ENCODE results near the gene NOS1AP.

DNA sequence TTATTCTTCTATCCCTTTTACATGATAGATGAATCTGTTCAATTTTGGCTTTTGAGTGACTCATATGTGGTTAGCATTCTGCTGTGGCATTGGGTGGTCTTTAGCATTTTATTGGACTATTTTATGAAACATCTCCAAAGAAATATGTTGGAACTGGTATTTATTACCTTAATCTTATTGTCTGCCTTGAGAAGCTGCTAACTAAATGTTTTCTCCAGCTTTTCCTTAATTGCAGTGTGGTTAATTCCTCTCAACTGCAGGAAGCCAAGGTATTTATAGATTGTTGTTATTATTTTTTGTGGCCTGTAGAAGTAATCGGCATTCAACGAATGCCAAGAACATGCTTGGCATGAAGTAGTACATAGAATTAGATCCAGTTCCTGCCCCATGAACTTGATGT lies 64.1 kb downstream of the NOS1AP start:
- TF ChIP-seq CTCF (IDR thresholded peaks at IDR 0.05 in 2 of 3, conservative IDR thresholded peaks at IDR 0.05 in 1 of 3; ENCODE audit: borderline replicate concordance in 1 of 3, insufficient read depth in 1 of 3, low read depth in 2 of 3, low read length in 2 of 3) (no peak), EZH2 (IDR thresholded peaks at IDR 0.05) (no peak), POLR2AphosphoS5 (IDR thresholded peaks at IDR 0.05; ENCODE audit: low read depth, low read length) (no peak), SP1 (IDR thresholded peaks at IDR 0.05; ENCODE audit: low read depth) (no peak), SRF (IDR thresholded peaks at IDR 0.05; ENCODE audit: low read depth) (no peak), MAX (IDR thresholded peaks at IDR 0.05) (no peak), POLR2A (IDR thresholded peaks at IDR 0.05; ENCODE audit: borderline replicate concordance, extremely low read depth, insufficient read depth, insufficient read length) (no peak), REST (IDR thresholded peaks at IDR 0.05; ENCODE audit: low read depth) (no peak), YY1 (IDR thresholded peaks at IDR 0.05; ENCODE audit: extremely low read depth, insufficient replicate concordance, low read depth, low read length) (no peak), CEBPB (IDR thresholded peaks at IDR 0.05; ENCODE audit: low read depth) (no peak), ZFX (IDR thresholded peaks at IDR 0.05) (no peak), CBX3 (IDR thresholded peaks at IDR 0.05; ENCODE audit: low read depth) (no peak)
